Sigmoid colon (tissue), 7 donors: ENCODE data around the gene PPP1R26. TPM values are rescaled to one million over a fixed set of nuclear protein-coding genes. Genes with fewer than 3 reads are reported as not detected.

Source experiments
- DNase-seq: peaks from one replicate; pipeline ENCODE4 v3.0.0-alpha.2; 2019
- H3K27ac ChIP-seq, 4 donors: fragments of 200-600 bp; sonication (generic); one replicate each; pipeline ENCODE4 v1.5.1; 2016 to 2019; ENCODE audit warnings: mild to moderate bottlenecking in 1 of 4
- H3K27me3 ChIP-seq, 3 donors: fragments of 200-600 bp; sonication (generic); one replicate each; pipeline ENCODE4 v1.5.1; 2019; ENCODE audit warnings: mild to moderate bottlenecking in 1 of 3
- H3K36me3 ChIP-seq, 4 donors: fragments of 200-600 bp; sonication (generic); one replicate each; pipeline ENCODE4 v1.5.1; 2016 to 2019
- H3K4me1 ChIP-seq, 4 donors: fragments of 200-600 bp; sonication (generic); one replicate each; pipeline ENCODE4 v1.5.1; 2017 to 2019
- H3K4me3 ChIP-seq, 4 donors: fragments of 200-600 bp; sonication (generic); one replicate each; pipeline ENCODE4 v1.5.1; 2017 to 2019; ENCODE audit warnings: mild to moderate bottlenecking in 2 of 4, moderate library complexity in 1 of 4
- H3K9me3 ChIP-seq, 4 donors: fragments of 200-600 bp in 3 of 4; sonication (generic) in 3 of 4; one replicate each; pipeline versions ENCODE4 v1.5.1 to v1.6.1; 2013 to 2019
- CTCF ChIP-seq, 4 experiments: fragments of 450-650 bp in 3 of 4; fragments of 200-600 bp in 1 of 4; IDR thresholded peaks; one replicate each; pipeline ENCODE4 v1.5.1; 2016 to 2019; ENCODE audit warnings: antibody characterized with exemption in 4 of 4, mild to moderate bottlenecking in 3 of 4, moderate library complexity in 2 of 4
- EP300 ChIP-seq, 4 donors: sonication (generic); formaldehyde crosslinking; IDR thresholded peaks; one replicate each; pipeline ENCODE4 v1.6.1; 2017; ENCODE audit warnings: antibody characterized with exemption in 4 of 4
- POLR2A ChIP-seq, 2 donors: fragments of 450-650 bp; IDR thresholded peaks; one replicate each; pipeline ENCODE4 v1.6.1; 2016; ENCODE audit warnings: antibody characterized with exemption in 2 of 2, mild to moderate bottlenecking in 2 of 2, moderate library complexity in 2 of 2
- POLR2AphosphoS5 ChIP-seq, 4 donors: sonication (generic); formaldehyde crosslinking; IDR thresholded peaks; one replicate each; pipeline ENCODE4 v1.6.1; 2017; ENCODE audit warnings: antibody characterized with exemption in 4 of 4
- WGBS, 2 donors: extraction: QIAGEN DNeasy Blood & Tissue Kit; methylation state at CpG; one replicate each; pipeline ENCODE4 v1.1.7; 2013; 5-methylcytosine and 5-hydroxymethylcytosine counted together
- intact Hi-C: fragments of 100-400 bp; cut with DNase I; formaldehyde crosslinking; loops from one replicate; pipeline ENCODE4 v1.15.1; 2023
- polyA plus RNA-seq, 3 donors: library from polyadenylated mRNA; stranded (reverse); fragments of 200-250 nt; gene quantifications; one replicate each; pipeline ENCODE4 v1.2.3, GENCODE V29; 2013
- total RNA-seq, 4 donors: library from RNA; depleted of rRNA; stranded (reverse); fragments of >200 nt; gene quantifications; one replicate each; pipeline ENCODE4 v1.1.0, GENCODE V29; 2016
- donor health status: healthy with polysubstance abuse.
- donor health status: Bipolar disorder and iron deficiency.
- donor health status: healthy.

PPP1R26 gene
- total and polyA plus RNA-seq, 7 donors, result 4.8 to 12.7 (median 9.5) TPM

DNA sequence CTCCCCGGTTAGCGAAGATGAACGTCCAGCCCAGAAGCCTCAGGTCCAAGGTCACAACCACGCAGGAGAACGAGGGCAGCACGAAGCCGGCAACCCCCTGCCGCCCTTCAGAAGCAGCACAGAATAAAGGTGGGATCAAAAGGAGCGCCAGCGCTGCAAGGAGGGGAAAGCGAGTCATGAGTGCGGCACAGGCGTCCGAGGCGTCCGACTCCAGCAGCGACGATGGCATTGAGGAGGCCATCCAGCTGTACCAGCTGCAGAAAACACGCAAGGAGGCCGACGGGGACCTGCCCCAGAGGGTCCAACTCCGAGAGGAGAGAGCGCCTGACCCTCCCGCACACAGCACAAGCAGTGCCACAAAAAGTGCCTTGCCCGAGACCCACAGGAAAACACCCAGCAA is 5.8 kb downstream of the PPP1R26 start:
- H3K27me3 ChIP-seq, result no peaks in the 10 kb centered on the region
- peaks cover 0 to 11% (median 10%) of the 10 kb centered on the region in 4 donors for H3K4me1 ChIP-seq
- intact Hi-C loops, result no loop called here
- no peak for DNase-seq
- TF ChIP-seq POLR2AphosphoS5 (IDR thresholded peaks at IDR 0.05) (no peak), EP300 (IDR thresholded peaks at IDR 0.05) (no peak), POLR2A (IDR thresholded peaks at IDR 0.05) (no peak), CTCF (IDR thresholded peaks at IDR 0.05) (no peak)
- H3K27ac ChIP-seq, result no peak overlapping the region
- H3K36me3 ChIP-seq, result peaks cover 5 to 63% (median 32%) of the 10 kb centered on the region in 4 donors
- no peaks in the 10 kb centered on the region for H3K9me3 ChIP-seq
- WGBS, 2 donors, result 95 to 96% methylated on average over 25 of the region's 25 CpGs
- H3K4me3 ChIP-seq, result no peak overlapping the region

DNA sequence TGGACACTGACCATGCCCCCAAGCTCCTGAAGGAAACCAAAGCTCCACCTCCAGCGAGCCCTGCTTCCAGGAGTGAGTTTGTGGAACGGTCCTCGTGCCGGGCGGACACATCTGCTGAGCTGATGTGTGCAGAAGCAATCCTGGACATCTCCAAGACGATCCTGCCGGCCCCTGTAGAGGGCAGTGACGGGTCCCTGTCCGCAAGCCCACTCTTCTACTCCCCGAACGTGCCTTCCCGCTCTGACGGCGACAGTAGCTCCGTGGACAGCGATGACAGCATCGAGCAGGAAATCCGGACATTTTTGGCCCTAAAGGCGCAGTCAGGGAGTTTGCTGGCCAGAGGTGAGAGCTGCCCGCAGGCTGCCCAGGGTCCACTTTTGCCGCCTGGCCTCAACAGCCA is 6.2 kb downstream of the PPP1R26 start:
- Histone ChIP-seq H3K9me3 (no peaks in the 10 kb centered on the region), H3K36me3 (peaks cover 5 to 63% (median 32%) of the 10 kb centered on the region in 4 donors), H3K27ac (no peak overlapping the region), H3K4me1 (peaks cover 0 to 7% (median 6%) of the 10 kb centered on the region in 4 donors), H3K4me3 (no peak overlapping the region), H3K27me3 (no peaks in the 10 kb centered on the region)
- intact Hi-C loops, result no loop called here
- WGBS, 2 donors, result 94 to 96% methylated on average over 21 of the region's 21 CpGs
- DNase-seq, result no peak
- no peak for TF ChIP-seq POLR2AphosphoS5 (IDR thresholded peaks at IDR 0.05)
- TF ChIP-seq EP300 (IDR thresholded peaks at IDR 0.05), result no peak
- TF ChIP-seq POLR2A (IDR thresholded peaks at IDR 0.05), result no peak
- TF ChIP-seq CTCF (IDR thresholded peaks at IDR 0.05), result no peak

DNA sequence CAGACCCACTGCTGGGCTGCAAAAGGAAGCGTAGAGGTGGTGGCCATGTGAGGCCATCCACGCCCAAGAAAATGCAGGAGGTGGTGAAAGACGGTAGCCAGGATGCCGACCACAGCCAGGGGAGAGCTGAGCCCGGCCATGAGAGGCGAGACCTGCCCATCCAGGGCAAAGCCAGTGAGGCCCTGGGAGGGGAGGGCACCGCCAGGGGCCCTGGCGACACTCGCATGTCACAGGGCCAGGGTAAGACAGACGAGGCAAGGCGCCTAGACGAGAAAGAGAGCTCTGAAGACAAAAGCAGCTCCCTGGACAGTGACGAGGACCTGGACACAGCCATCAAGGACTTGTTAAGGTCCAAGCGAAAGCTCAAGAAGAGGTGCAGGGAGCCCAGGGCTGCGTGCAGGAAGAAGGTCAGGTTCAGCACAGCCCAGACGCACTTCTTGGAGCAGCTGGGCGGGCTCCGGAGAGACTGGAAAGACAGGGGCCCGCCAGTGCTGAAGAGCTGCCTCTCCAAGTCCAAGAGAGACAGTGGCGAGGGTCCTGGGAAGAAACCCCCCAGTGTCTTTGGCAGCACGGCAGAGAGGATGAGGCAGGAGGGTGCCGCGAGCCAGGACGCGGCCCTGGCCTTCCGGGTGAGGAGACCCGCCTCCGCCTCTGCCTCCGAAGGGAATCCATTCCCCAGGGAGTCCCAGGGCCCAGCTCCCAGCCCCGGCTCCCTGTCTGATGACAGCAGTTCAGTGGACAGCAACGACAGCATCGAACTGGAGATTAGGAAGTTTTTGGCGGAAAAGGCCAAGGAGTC is 6.9 kb downstream of the PPP1R26 start:
- Histone ChIP-seq H3K4me3 (no peak overlapping the region), H3K36me3 (peaks cover 5 to 63% (median 32%) of the 10 kb centered on the region in 4 donors), H3K27me3 (no peaks in the 10 kb centered on the region), H3K27ac (no peak overlapping the region), H3K9me3 (no peaks in the 10 kb centered on the region), H3K4me1 (peaks cover 0 to under 1% (median 0%) of the 10 kb centered on the region in 4 donors)
- DNase-seq, result peak; percentile 50
- intact Hi-C loops, result no loop called here
- WGBS, 2 donors, result 94% methylated on average over 33 of the region's 33 CpGs
- TF ChIP-seq POLR2AphosphoS5 (IDR thresholded peaks at IDR 0.05), result no peak

DNA sequence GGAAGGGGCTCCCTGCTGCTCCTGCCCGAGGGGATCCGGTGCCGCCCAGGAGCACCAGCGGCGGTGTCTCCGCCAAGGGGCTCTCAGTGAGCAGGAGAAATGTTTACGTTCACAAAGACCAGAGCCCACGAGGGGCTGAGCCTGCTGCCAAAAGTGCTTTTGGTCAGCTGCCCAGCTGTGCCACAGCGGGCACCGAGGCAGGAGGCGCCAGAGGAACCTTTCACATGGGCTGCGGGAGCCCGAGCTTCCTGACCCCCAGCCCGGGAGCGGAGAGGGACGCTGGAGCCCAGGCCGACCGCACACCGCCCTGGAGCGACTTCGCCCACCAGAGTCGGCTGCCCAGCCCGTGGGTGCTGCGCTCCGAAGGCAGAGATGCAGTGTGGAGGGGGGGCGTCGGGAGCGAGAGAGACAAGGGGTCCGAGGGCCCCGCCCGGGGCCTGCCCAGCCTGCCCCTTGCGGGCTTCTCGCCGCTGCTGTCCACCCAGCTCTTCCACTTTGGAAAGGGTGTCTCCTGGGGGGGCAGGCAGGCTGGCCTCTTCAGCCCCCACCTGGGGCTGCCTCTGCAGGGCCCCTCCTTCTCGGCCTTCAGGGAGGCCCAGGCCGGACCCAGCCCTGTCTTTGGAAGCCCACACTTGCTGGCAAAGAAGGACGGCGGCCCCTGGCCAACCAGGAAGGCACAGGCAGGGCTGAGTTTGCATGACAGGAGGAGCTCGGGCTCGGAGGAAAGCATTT is 7.9 kb downstream of the PPP1R26 start:
- 95 to 96% methylated on average over 40 of the region's 40 CpGs for WGBS, 2 donors
- Histone ChIP-seq H3K27ac (no peak overlapping the region), H3K4me1 (no peaks in the 10 kb centered on the region), H3K9me3 (no peaks in the 10 kb centered on the region), H3K36me3 (peaks cover 5 to 63% (median 32%) of the 10 kb centered on the region in 4 donors), H3K27me3 (no peaks in the 10 kb centered on the region), H3K4me3 (no peak overlapping the region)
- peak; percentile 41 for DNase-seq
- TF ChIP-seq EP300 (IDR thresholded peaks at IDR 0.05), result no peak
- TF ChIP-seq POLR2A (IDR thresholded peaks at IDR 0.05), result no peak
- no peak for TF ChIP-seq CTCF (IDR thresholded peaks at IDR 0.05)
- intact Hi-C loops, result no loop called here

DNA sequence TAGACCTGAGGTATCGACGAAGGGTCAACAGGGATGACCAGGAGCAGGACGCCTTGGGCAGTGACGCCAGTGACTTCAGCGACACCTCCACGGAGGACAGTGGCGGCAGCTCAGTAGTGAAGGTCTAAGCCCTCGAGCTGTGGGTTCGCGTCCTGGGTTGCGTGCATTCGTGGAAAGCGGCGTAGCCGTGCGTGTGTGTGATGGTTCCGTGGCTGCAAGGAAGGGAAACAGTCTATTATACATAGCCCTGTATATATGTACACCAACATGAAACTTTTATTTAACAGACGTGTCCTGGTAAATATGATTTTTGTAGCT is 8.4 kb downstream of the PPP1R26 start:
- WGBS, 2 donors, result 97% methylated on average over 18 of the region's 18 CpGs
- intact Hi-C loops, result no loop called here
- Histone ChIP-seq H3K4me3 (no peak overlapping the region), H3K27me3 (no peaks in the 10 kb centered on the region), H3K27ac (no peak overlapping the region), H3K4me1 (no peaks in the 10 kb centered on the region), H3K36me3 (peaks cover 5 to 63% (median 32%) of the 10 kb centered on the region in 4 donors), H3K9me3 (no peaks in the 10 kb centered on the region)
- no peak for TF ChIP-seq CTCF (IDR thresholded peaks at IDR 0.05)
- TF ChIP-seq POLR2A (IDR thresholded peaks at IDR 0.05), result no peak
- no peak for TF ChIP-seq POLR2AphosphoS5 (IDR thresholded peaks at IDR 0.05)
- no peak for TF ChIP-seq EP300 (IDR thresholded peaks at IDR 0.05)
- peak; percentile 59 for DNase-seq
